H9 (cell line): ENCODE data around the gene PRDM5. TPM values are rescaled to one million over a fixed set of nuclear protein-coding genes. Genes with fewer than 3 reads are reported as not detected.

Experiments
- DNase-seq: peaks from one replicate; pipeline ENCODE4 v3.0.0-alpha.2; 2017
- H2AFZ ChIP-seq: one replicate; pipeline ENCODE4 v1.6.1; 2013; ENCODE audit warnings: mild to moderate bottlenecking, low read length, control low read depth, moderate library complexity
- H2AK5ac ChIP-seq: 2 replicates; pipeline ENCODE4 v1.6.1; 2013; ENCODE audit warnings: low read length, control low read depth, mixed read lengths; ENCODE audit not compliant: insufficient read length
- H2BK120ac ChIP-seq: one replicate; pipeline ENCODE4 v1.6.1; 2013; ENCODE audit warnings: low read depth, mild to moderate bottlenecking, low read length, control low read depth, inconsistent platforms; ENCODE audit not compliant: poor library complexity, severe bottlenecking
- H2BK12ac ChIP-seq: 2 replicates; pipeline ENCODE4 v1.6.1; 2013; ENCODE audit warnings: low read length, control low read depth, mixed read lengths, low read depth; ENCODE audit not compliant: insufficient read length
- H2BK15ac ChIP-seq: 2 replicates; pipeline ENCODE4 v1.6.1; 2013; ENCODE audit warnings: low read depth, low read length, control low read depth
- H2BK20ac ChIP-seq: one replicate; pipeline ENCODE4 v1.6.1; 2013; ENCODE audit warnings: low read depth, mild to moderate bottlenecking, low read length, control low read depth, inconsistent platforms; ENCODE audit not compliant: poor library complexity, severe bottlenecking
- H2BK5ac ChIP-seq: 2 replicates; pipeline ENCODE4 v1.6.1; 2013; ENCODE audit warnings: low read length, control low read depth, mixed read lengths; ENCODE audit not compliant: insufficient read length
- H3K14ac ChIP-seq: 2 replicates; pipeline ENCODE4 v1.6.1; 2013; ENCODE audit warnings: low read length, control low read depth; ENCODE audit not compliant: insufficient read depth
- H3K18ac ChIP-seq: 2 replicates; pipeline ENCODE4 v1.6.1; 2013; ENCODE audit warnings: low read depth, mild to moderate bottlenecking, mixed read lengths, low read length, control low read depth; ENCODE audit not compliant: insufficient read length
- H3K23ac ChIP-seq: 2 replicates; pipeline ENCODE4 v1.6.1; 2013; ENCODE audit warnings: low read length, control low read depth, mixed read lengths, low read depth; ENCODE audit not compliant: insufficient read length
- H3K23me2 ChIP-seq: 2 replicates; pipeline ENCODE4 v1.6.1; 2013; ENCODE audit warnings: low read depth, mild to moderate bottlenecking, mixed read lengths, low read length, control low read depth; ENCODE audit not compliant: insufficient read length, poor library complexity, severe bottlenecking
- H3K27ac ChIP-seq: 2 replicates; pipeline ENCODE4 v1.5.1; 2013; ENCODE audit warnings: low read length, control low read depth, mixed read lengths, low read depth; ENCODE audit not compliant: insufficient read length
- H3K27me3 ChIP-seq: 2 replicates; pipeline ENCODE4 v1.6.1; 2013; ENCODE audit warnings: low read length, control low read depth, inconsistent platforms; ENCODE audit not compliant: insufficient read depth
- H3K4ac ChIP-seq: 2 replicates; pipeline ENCODE4 v1.6.1; 2013; ENCODE audit warnings: low read depth, mild to moderate bottlenecking, control low read depth, inconsistent platforms, low read length, moderate library complexity
- H3K4me1 ChIP-seq: 2 replicates; pipeline ENCODE4 v1.6.1; 2013; ENCODE audit warnings: low read length, control low read depth, inconsistent platforms; ENCODE audit not compliant: insufficient read depth
- H3K4me2 ChIP-seq: 2 replicates; pipeline ENCODE4 v1.6.1; 2013; ENCODE audit warnings: low read length, control low read depth, mixed read lengths; ENCODE audit not compliant: insufficient read length, insufficient read depth
- H3K56ac ChIP-seq: 2 replicates; pipeline ENCODE4 v1.6.1; 2013; ENCODE audit warnings: low read depth, mild to moderate bottlenecking, mixed read lengths, low read length, control low read depth; ENCODE audit not compliant: insufficient read length
- H3K79me1 ChIP-seq: 2 replicates; pipeline ENCODE4 v1.6.1; 2013; ENCODE audit warnings: low read depth, mild to moderate bottlenecking, moderate library complexity, low read length, control low read depth, inconsistent platforms; ENCODE audit not compliant: insufficient read depth, poor library complexity, severe bottlenecking
- H3K79me2 ChIP-seq: 2 replicates; pipeline ENCODE4 v1.6.1; 2013; ENCODE audit warnings: low read length, control low read depth, inconsistent platforms; ENCODE audit not compliant: insufficient read depth
- H3K9ac ChIP-seq: 2 replicates; pipeline ENCODE4 v1.6.1; 2013; ENCODE audit warnings: low read length, control low read depth, mixed read lengths; ENCODE audit not compliant: insufficient read length; ENCODE audit errors: extremely low read depth
- H3K9me3 ChIP-seq: one replicate; pipeline ENCODE4 v1.6.1; 2013; ENCODE audit warnings: low read depth, low read length, inconsistent platforms; ENCODE audit not compliant: control insufficient read depth
- H3T11ph ChIP-seq: one replicate; pipeline ENCODE4 v1.6.1; 2013; ENCODE audit warnings: mild to moderate bottlenecking, low read length, control low read depth, inconsistent platforms
- H4K20me1 ChIP-seq: one replicate; pipeline ENCODE4 v1.6.1; 2013; ENCODE audit not compliant: control insufficient read depth, insufficient read length, insufficient read depth
- H4K5ac ChIP-seq: 2 replicates; pipeline ENCODE4 v1.6.1; 2013; ENCODE audit warnings: low read depth, mild to moderate bottlenecking, mixed read lengths, low read length, control low read depth; ENCODE audit not compliant: insufficient read length
- H4K8ac ChIP-seq: replicated peaks from 2 replicates; pipeline ENCODE4 v1.6.1; 2013; ENCODE audit warnings: low read length, control low read depth, mixed read lengths, low read depth; ENCODE audit not compliant: insufficient read length
- H4K91ac ChIP-seq: 2 replicates; pipeline ENCODE4 v1.6.1; 2013; ENCODE audit warnings: low read depth, mild to moderate bottlenecking, moderate library complexity, mixed read lengths, low read length, control low read depth; ENCODE audit not compliant: insufficient read length
- H3K27ac Mint-ChIP-seq, 3 experiments: 2 replicates in 2 of 3; 3 replicates in 1 of 3; pipeline ENCODE4 v1.8.0; 2020 to 2021; ENCODE audit warnings: mixed read lengths in 3 of 3, mild to moderate bottlenecking in 1 of 3, moderate library complexity in 1 of 3
- H3K27me3 Mint-ChIP-seq: 2 replicates; pipeline ENCODE4 v1.8.0; 2021; ENCODE audit warnings: low read depth, mild to moderate bottlenecking, moderate library complexity, mixed read lengths
- H3K36me3 Mint-ChIP-seq, 3 experiments: 2 replicates in 2 of 3; 3 replicates in 1 of 3; pipeline ENCODE4 v1.8.0; 2020 to 2021; ENCODE audit warnings: low read depth in 3 of 3, mixed read lengths in 3 of 3; ENCODE audit not compliant: insufficient read depth in 1 of 3
- H3K4me1 Mint-ChIP-seq, 2 experiments: 2 replicates each; pipeline ENCODE4 v1.8.0; 2020; ENCODE audit warnings: mixed read lengths in 2 of 2
- H3K4me3 Mint-ChIP-seq, 2 experiments: 2 replicates in 1 of 2; 3 replicates in 1 of 2; pipeline ENCODE4 v1.8.0; 2020 to 2021; ENCODE audit warnings: mild to moderate bottlenecking in 2 of 2, mixed read lengths in 2 of 2, moderate library complexity in 1 of 2
- H3K9me3 Mint-ChIP-seq, 2 experiments: 2 replicates in 1 of 2; 3 replicates in 1 of 2; pipeline ENCODE4 v1.8.0; 2020; ENCODE audit warnings: mild to moderate bottlenecking in 2 of 2, mixed read lengths in 2 of 2, moderate library complexity in 1 of 2
- WGBS: extraction: QIAGEN DNeasy Blood & Tissue Kit; methylation state at CpG from one replicate; pipeline ENCODE4 v1.1.7; 2013; ENCODE audit warnings: missing lambda C conversion rate, low lambda C conversion rate, mixed read lengths; ENCODE audit not compliant: insufficient read length; ENCODE audit errors: extremely low coverage; 5-methylcytosine and 5-hydroxymethylcytosine counted together
- total RNA-seq: library from RNA; stranded (reverse); gene quantifications from 2 replicates; pipeline ENCODE4 v1.2.1, GENCODE V29; 2021
- TF ChIP-seq, protein P1 (sequence below): fragments of 200-600 bp; sonication (generic); conservative IDR thresholded peaks from 3 replicates; pipeline ENCODE4 v1.8.0; 2021; ENCODE audit warnings: antibody characterized with exemption, mild to moderate bottlenecking

The PRDM5 gene
- total RNA-seq, 1 experiment from 2014 or later = 21.7 TPM

DNA sequence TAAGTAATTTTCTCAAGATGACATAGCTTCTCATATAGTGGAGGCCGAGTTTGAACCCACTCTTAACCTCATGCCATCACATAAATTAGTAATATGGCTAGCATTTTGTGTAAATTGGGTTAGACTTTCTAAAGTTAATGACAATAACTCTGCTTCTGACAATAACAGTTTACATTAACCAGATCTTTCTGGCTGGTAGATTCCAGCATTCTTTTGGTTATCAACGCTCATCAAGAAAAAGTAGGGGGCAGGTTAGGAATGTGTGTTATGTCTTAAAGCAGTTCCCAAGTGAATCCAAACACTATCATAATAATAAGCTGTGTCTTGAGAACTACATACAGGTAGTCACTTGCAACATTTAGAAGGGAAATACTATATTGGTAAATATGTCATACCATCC, 162.5 kb downstream of the PRDM5 start:
- Histone ChIP-seq H3K27me3 (no peaks in the 10 kb centered on the region), H2BK20ac (no peak overlapping the region), H4K8ac (no peak overlapping the region), H2BK120ac (no peak overlapping the region), H3K23me2 (no peaks in the 10 kb centered on the region), H2AFZ (no peak overlapping the region), H3K18ac (no peak overlapping the region), H3K27ac (no peak overlapping the region), H2AK5ac (no peak overlapping the region), H3K56ac (no peak overlapping the region), H2BK12ac (no peak overlapping the region), H3K9ac (no peak overlapping the region), H3K14ac (no peak overlapping the region), H3K9me3 (no peaks in the 10 kb centered on the region), H3K79me2 (no peaks in the 10 kb centered on the region), H3K4ac (no peak overlapping the region), H3K79me1 (no peaks in the 10 kb centered on the region), H3K23ac (no peak overlapping the region), H3K4me2 (no peak overlapping the region), H4K5ac (no peak overlapping the region), H3T11ph (no peak overlapping the region), H2BK5ac (no peak overlapping the region), H4K91ac (no peak overlapping the region), H3K4me1 (no peaks in the 10 kb centered on the region), H4K20me1 (no peaks in the 10 kb centered on the region), H2BK15ac (no peak overlapping the region)
- no peaks in the 10 kb centered on the region for H3K27me3 Mint-ChIP-seq
- TF ChIP-seq, protein P1, sequence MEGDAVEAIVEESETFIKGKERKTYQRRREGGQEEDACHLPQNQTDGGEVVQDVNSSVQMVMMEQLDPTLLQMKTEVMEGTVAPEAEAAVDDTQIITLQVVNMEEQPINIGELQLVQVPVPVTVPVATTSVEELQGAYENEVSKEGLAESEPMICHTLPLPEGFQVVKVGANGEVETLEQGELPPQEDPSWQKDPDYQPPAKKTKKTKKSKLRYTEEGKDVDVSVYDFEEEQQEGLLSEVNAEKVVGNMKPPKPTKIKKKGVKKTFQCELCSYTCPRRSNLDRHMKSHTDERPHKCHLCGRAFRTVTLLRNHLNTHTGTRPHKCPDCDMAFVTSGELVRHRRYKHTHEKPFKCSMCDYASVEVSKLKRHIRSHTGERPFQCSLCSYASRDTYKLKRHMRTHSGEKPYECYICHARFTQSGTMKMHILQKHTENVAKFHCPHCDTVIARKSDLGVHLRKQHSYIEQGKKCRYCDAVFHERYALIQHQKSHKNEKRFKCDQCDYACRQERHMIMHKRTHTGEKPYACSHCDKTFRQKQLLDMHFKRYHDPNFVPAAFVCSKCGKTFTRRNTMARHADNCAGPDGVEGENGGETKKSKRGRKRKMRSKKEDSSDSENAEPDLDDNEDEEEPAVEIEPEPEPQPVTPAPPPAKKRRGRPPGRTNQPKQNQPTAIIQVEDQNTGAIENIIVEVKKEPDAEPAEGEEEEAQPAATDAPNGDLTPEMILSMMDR = no peak
- no peak overlapping the region for H3K27ac Mint-ChIP-seq
- DNase-seq = no peak
- no peaks in the 10 kb centered on the region; a peak in 1 of 7 replicates for H3K36me3 Mint-ChIP-seq
- H3K4me3 Mint-ChIP-seq = no peak overlapping the region
- H3K4me1 Mint-ChIP-seq = no peaks in the 10 kb centered on the region
- H3K9me3 Mint-ChIP-seq = no peaks in the 10 kb centered on the region
- no CpG with 5 or more reads among the region's 2 CpGs for WGBS
